Erythroblast (primary cell): ENCODE results near the gene C2.
"Not testable (repeated sequence)": the region's sequence is repeated elsewhere in the genome, so short reads cannot be mapped to it uniquely, and the experiment has no call there.

ENCODE experiments used
- DNase-seq, 2 experiments: peaks; one replicate each; lab custom pipeline; 2025; lab: John Stamatoyannopoulos, UW
- GATA1 ChIP-seq: IDR thresholded peaks from 2 replicates; pipeline ENCODE4 v1.6.1; 2011; ENCODE audit warnings: low read depth, mild to moderate bottlenecking, control low read depth, low read length, moderate library complexity
- POLR2A ChIP-seq: IDR thresholded peaks from 2 replicates; pipeline ENCODE4 v1.6.1; 2011; ENCODE audit warnings: mild to moderate bottlenecking, low read length

The C2 gene

GRCh38 chr6:31920811-31921210, 6.7 kb upstream of the C2 start:
- DNase-seq: no peak

GRCh38 chr6:31922942-31923341, 4.6 kb upstream of the C2 start:
- TF ChIP-seq POLR2A (no peak), GATA1 (no peak)
- peak; percentile 13 to 40 for DNase-seq

More at GRCh38 chr6:31920811-31921210, 6.7 kb upstream of the C2 start:
- no peak for TF ChIP-seq POLR2A
- no peak for TF ChIP-seq GATA1

DNA sequence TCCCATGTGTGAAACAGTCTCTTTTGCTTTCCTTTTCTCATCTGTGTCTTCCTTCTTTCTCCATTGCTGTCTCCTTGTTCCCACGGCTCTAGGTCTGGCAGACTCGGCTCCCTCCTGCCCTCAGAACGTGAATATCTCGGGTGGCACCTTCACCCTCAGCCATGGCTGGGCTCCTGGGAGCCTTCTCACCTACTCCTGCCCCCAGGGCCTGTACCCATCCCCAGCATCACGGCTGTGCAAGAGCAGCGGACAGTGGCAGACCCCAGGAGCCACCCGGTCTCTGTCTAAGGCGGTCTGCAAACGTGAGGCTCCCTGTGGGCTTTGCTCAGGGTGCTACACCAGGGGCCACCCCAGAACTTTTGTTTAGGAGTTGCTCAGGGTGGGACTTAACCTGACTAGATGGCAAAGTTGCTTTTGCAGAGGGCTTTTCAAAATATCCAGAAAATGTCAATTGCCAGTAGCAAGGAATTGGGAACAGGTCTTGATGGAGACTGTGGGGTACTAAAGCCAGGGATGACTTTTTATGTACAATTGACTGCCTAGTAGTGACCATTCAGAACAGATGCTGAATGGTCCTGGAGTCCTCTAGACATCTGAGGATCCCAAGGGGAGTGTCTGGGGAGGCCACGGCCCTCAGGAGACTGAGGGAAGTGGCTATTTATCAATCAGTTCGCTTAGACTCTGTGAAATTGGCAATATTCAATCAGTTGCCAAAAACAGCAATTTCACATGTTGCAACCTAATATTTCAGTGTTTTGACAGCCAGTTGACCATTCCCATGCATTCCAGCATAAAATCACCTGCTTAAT, 550 bp downstream of the C2 start:
- TF ChIP-seq GATA1 (no peak), POLR2A (no peak)
- DNase-seq: no peak

DNA sequence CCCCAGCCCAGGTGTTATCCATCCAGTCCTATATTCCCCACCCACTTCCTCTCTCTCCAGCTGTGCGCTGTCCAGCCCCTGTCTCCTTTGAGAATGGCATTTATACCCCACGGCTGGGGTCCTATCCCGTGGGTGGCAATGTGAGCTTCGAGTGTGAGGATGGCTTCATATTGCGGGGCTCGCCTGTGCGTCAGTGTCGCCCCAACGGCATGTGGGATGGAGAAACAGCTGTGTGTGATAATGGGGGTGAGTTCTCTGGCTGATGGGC, 1.1 kb downstream of the C2 start:
- TF ChIP-seq POLR2A: no peak
- no peak for TF ChIP-seq GATA1
- DNase-seq: no peak

DNA sequence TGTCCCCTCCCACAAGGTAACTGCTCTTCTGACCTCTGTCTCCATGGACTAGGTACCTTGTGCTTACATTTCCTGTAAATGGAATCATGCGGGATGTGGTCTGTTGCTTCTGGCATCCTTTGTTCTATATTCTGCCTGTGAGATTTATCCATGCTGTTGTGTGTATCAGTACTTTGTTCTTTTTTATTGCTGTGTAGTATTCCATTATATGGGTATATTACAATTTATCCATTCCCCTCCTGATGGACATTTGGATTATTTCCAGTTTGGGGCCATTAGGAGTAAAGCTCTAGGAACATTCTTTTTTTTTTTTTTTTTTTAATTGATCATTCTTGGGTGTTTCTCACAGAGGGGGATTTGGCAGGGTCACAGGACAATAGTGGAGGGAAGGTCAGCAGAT, 3.4 kb downstream of the C2 start:
- no peak for TF ChIP-seq POLR2A
- TF ChIP-seq GATA1: no peak
- no peak for DNase-seq

- DNase-seq: not testable (repeated sequence)
Observed at GRCh38 chr6:31932137-31932536, 4.6 kb downstream of the C2 start.

DNA sequence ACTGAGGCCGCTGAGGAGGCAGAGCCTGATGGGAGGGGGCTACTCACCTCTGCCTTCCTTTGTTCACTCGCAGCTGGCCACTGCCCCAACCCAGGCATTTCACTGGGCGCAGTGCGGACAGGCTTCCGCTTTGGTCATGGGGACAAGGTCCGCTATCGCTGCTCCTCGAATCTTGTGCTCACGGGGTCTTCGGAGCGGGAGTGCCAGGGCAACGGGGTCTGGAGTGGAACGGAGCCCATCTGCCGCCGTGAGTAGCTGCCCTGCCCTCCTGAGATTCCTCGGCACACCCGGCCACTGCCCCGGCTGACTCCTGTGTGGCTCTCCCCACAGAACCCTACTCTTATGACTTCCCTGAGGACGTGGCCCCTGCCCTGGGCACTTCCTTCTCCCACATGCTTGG, 6.0 kb downstream of the C2 start:
- TF ChIP-seq GATA1: no peak
- TF ChIP-seq POLR2A: no peak
- no peak for DNase-seq

DNA sequence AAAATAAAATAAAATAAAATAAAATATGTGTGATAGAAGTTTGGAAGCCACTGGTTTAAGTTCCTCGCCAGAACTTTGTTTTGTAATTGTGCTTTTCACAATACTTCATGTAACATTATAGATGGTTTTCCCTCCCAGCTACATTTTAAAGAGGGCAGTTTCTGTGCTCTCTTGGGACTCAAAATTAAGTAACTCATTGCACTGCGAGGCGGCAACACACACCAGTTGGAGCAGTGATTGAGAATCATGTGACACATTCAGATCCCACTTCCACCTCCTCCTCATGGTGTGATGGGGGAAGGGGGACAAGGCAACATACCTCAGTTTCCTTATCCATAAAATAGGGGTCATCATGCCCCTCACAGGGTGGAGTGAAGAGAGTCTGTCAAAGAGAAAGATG, 7.5 kb downstream of the C2 start:
- DNase-seq: no peak
- TF ChIP-seq POLR2A (no peak), GATA1 (no peak)

DNA sequence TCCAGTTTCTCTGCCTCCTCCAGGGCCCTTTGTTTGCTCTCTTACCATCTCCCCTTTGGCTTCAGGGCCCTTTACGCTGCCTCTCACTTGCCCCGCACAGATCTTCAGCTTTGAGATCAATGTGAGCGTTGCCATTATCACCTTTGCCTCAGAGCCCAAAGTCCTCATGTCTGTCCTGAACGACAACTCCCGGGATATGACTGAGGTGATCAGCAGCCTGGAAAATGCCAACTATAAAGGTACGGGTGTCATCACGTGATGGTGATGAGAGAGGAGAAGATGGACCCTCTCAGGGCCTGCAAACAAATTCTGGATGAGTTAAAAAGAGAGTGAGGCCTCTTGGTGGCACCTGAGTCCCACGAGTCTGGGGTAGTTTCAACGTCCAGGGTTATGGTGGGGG, 8.3 kb downstream of the C2 start:
- DNase-seq: no peak

DNA sequence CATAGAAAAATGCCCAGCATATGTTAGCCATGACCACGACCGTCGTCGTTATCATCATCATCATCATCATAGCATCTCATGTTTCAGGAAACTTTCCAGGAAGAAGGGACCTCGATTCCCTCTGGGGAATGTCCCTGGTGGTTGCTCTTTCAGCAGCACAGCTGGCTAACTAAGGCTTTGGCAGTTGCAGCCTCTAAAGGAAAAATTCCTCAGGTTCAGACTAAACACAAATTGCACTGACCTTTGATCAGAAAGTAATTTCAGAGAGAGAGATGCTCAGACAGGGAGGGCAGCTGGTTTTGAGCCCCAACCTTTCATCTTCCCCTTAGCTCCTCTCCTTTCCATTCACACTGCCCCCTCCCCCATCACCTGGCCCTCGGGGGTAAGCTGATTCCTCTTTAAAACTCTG, 12.7 kb downstream of the C2 start:
- DNase-seq: no peak
- TF ChIP-seq POLR2A (no peak), GATA1 (no peak)

More for the DNA sequence above, 8.3 kb downstream of the C2 start:
- TF ChIP-seq POLR2A: no peak
- TF ChIP-seq GATA1: no peak

GRCh38 chr6:31943742-31944141, 16.2 kb downstream of the C2 start:
- no peak for TF ChIP-seq GATA1
- no peak for TF ChIP-seq POLR2A
- DNase-seq: no peak

- DNase-seq: no peak
- no peak for TF ChIP-seq POLR2A
- TF ChIP-seq GATA1: no peak
Observed at GRCh38 chr6:31945154-31945506, 17.6 kb downstream of the C2 start.

DNA sequence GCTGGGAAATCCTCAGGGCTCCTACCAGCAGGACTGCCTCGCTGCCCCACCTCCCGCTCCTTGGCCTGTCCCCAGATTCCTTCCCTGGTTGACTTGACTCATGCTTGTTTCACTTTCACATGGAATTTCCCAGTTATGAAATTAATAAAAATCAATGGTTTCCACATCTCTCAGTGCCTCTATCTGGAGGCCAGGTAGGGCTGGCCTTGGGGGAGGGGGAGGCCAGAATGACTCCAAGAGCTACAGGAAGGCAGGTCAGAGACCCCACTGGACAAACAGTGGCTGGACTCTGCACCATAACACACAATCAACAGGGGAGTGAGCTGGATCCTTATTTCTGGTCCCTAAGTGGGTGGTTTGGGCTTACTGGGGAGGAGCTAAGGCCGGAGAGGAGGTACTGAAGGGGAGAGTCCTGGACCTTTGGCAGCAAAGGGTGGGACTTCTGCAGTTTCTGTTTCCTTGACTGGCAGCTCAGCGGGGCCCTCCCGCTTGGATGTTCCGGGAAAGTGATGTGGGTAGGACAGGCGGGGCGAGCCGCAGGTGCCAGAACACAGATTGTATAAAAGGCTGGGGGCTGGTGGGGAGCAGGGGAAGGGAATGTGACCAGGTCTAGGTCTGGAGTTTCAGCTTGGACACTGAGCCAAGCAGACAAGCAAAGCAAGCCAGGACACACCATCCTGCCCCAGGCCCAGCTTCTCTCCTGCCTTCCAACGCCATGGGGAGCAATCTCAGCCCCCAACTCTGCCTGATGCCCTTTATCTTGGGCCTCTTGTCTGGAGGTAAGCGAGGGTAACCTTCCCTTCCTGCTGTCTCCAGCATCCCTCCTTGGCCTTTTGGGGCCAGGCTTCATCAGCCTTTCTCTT, 18.2 kb downstream of the C2 start, which contains the start of gene CFB:
Gene CFB, plus strand, starts transcription at position 589 of the 863 bp plus-strand sequence. Its CDS starts 127 bp downstream, at position 716.
- TF ChIP-seq POLR2A (no peak), GATA1 (no peak)
- no peak for DNase-seq

DNA sequence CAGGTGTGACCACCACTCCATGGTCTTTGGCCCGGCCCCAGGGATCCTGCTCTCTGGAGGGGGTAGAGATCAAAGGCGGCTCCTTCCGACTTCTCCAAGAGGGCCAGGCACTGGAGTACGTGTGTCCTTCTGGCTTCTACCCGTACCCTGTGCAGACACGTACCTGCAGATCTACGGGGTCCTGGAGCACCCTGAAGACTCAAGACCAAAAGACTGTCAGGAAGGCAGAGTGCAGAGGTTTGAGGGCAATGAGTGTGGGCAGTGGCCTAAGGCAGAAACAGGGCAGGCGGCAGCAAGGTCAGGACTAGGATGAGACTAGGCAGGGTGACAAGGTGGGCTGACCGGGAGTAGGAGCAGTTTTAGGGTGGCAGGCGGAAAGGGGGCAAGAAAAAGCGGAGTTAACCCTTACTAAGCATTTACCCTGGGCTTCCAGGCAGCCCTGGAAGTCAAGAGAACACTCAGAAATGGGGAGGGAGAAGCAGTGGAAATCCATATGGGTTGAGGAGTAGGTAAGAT, 18.9 kb downstream of the C2 start:
- no peak for TF ChIP-seq GATA1
- no peak for TF ChIP-seq POLR2A
- DNase-seq: no peak
